Aorta (tissue), 5 donors: ENCODE data around the gene C21orf58. TPM values are rescaled to one million over a fixed set of nuclear protein-coding genes. Genes with fewer than 3 reads are reported as not detected.

Source experiments
- ATAC-seq: fragments of 200-7000 bp; cut with Tn5 transposase; one replicate; pipeline ENCODE4 v1.9.1; 2022; ENCODE audit warnings: moderate library complexity; ENCODE audit not compliant: low FRiP score
- DNase-seq, 2 donors: peaks; one replicate each; pipeline ENCODE4 v3.0.0-alpha.2; 2020
- H3K27ac ChIP-seq, 2 donors: one replicate each; pipeline ENCODE4 v1.5.1; 2013; ENCODE audit warnings: low read length in 2 of 2, mild to moderate bottlenecking in 2 of 2, moderate library complexity in 2 of 2, control low read depth in 1 of 2, inconsistent platforms in 1 of 2, low read depth in 1 of 2
- H3K27me3 ChIP-seq, 2 donors: one replicate each; pipeline ENCODE4 v1.6.1; 2013; ENCODE audit warnings: control low read depth in 1 of 2, low read length in 1 of 2, mild to moderate bottlenecking in 1 of 2, moderate library complexity in 1 of 2; ENCODE audit not compliant: insufficient read depth in 2 of 2, control insufficient read depth in 1 of 2
- H3K36me3 ChIP-seq, 2 donors: one replicate each; pipeline ENCODE4 v1.6.1; 2013; ENCODE audit warnings: control low read depth in 1 of 2, low read length in 1 of 2, mild to moderate bottlenecking in 1 of 2; ENCODE audit not compliant: insufficient read depth in 2 of 2, control insufficient read depth in 1 of 2
- H3K4me1 ChIP-seq, 2 donors: one replicate each; pipeline ENCODE4 v1.6.1; 2013; ENCODE audit warnings: low read length in 2 of 2, control low read depth in 1 of 2, mild to moderate bottlenecking in 1 of 2, moderate library complexity in 1 of 2; ENCODE audit not compliant: insufficient read depth in 2 of 2, control insufficient read depth in 1 of 2
- H3K4me3 ChIP-seq, 2 donors: one replicate each; pipeline ENCODE4 v1.5.1; 2013; ENCODE audit warnings: low read length in 2 of 2, control low read depth in 1 of 2, mild to moderate bottlenecking in 1 of 2
- H3K9me3 ChIP-seq: one replicate; pipeline ENCODE4 v1.6.1; 2013; ENCODE audit warnings: mild to moderate bottlenecking, low read length; ENCODE audit not compliant: control insufficient read depth
- WGBS, 2 donors: extraction: QIAGEN DNeasy Blood & Tissue Kit; methylation state at CpG; one replicate each; pipeline ENCODE4 v1.1.7; 2013; 5-methylcytosine and 5-hydroxymethylcytosine counted together
- intact Hi-C, 2 donors: fragments of 100-400 bp; cut with DNase I; formaldehyde crosslinking; loops; one replicate each; pipeline versions ENCODE4 v1.14.2 to v1.15.0; 2022
- polyA plus RNA-seq, 2 donors: library from polyadenylated mRNA; stranded (reverse); fragments of 200-250 nt; gene quantifications; one replicate each; pipeline ENCODE4 v1.2.3, GENCODE V29; 2013
- total RNA-seq, 2 donors: library from RNA; stranded (reverse); fragmentation: NEBNext Ultra II Directional; extraction: Animal tissue kit (Norgen Biotek cat#: 25700); gene quantifications; one replicate each; pipeline ENCODE4 v1.2.1, GENCODE V29; 2021
- donor health status: healthy with polysubstance abuse.
- donor health status: Bipolar disorder and iron deficiency.
- donor health status: DM: no; HTN: no; CAD: no.
- donor health status: DM: no; HTN: no; CAD: no.
- donor health status: DM: yes; HTN: yes; CAD: no.

C21orf58 gene
- total and polyA plus RNA-seq, 4 donors: 0.38 to 3.7 (median 1.7) TPM

DNA sequence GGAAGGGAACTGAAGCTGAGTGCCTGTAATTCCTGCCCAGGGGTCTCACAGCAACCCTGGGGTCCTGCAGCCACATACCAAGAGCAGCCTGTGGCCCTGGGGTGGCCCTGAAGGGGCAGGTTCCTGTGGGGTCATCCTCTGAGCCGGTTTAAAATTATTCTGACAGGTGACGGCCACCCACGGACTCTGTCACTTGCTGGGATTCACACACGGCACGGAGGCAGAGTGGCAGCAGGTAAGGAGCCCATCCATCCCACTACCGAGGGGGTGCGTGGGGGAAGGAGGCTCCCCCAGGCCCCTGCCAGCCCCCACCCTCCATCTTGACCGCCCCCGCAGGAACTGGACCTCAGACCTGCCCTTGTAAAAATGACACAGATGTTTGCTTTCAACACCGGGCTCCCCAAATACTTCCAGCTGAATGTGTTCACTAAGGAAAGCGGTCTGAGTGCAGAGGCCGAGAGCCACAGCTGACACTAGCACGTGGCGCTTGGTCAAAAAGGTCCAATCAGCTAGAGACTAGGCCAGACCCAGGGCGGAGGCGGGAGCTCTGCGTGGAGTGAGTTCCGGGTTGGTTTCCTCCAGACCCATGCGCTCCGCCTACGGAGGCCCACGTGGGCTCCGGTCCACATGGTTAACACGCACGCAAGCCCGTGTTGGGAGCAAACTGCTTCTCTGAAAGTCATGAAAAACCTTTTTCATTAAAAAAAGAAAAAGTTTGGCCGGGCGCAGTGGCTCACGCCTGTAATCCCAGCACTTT lies 27.5 kb downstream of the C21orf58 start:
- Histone ChIP-seq H3K36me3 (no peaks in the 10 kb centered on the region), H3K4me1 (no peaks in the 10 kb centered on the region), H3K4me3 (no peak overlapping the region), H3K27me3 (no peaks in the 10 kb centered on the region), H3K27ac (no peak overlapping the region), H3K9me3 (no peaks in the 10 kb centered on the region)
- DNase-seq: peak; percentile 84 to 91
- ATAC-seq: peak; percentile 69
- intact Hi-C loops: no loop called here
- 57 to 78% methylated on average over 29 of the region's 29 CpGs for WGBS, 2 donors

DNA sequence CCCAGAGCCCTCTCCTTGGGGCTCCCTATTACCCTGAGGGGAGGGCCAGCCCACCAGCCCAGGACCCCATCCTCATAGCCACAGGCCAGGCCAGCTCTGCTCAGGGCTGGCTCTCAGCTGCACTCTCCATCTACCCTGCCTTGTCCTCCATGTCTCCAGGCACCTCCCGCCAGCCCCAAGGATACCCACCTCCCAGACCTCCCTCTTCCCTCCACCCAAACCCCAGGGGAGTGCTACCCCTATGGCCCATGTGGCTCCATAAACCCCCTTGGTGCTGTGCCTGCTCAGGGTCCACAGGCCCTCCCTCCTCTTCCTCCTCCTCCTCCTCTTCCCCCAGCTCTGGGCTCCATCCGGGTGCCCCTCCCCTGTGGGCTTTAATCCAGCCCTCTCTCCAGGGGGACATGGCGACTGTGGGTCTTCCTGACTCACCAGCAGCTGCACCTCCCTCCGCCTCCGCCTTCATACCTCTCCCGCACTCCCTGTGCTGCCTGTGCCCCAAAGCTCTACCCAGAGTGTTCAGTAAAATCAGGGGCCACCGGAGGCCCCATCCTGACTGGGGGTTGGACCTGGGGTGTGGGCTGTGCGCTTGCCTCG lies 28.4 kb downstream of the C21orf58 start:
- Histone ChIP-seq H3K27me3 (no peaks in the 10 kb centered on the region), H3K36me3 (no peaks in the 10 kb centered on the region), H3K27ac (no peak overlapping the region), H3K4me3 (no peak overlapping the region), H3K9me3 (no peaks in the 10 kb centered on the region), H3K4me1 (no peaks in the 10 kb centered on the region)
- DNase-seq: no peak
- WGBS, 2 donors: 58 to 61% methylated on average over 8 to 9 of the region's 9 CpGs
- intact Hi-C loops: no loop called here
- ATAC-seq: peak; percentile 41

DNA sequence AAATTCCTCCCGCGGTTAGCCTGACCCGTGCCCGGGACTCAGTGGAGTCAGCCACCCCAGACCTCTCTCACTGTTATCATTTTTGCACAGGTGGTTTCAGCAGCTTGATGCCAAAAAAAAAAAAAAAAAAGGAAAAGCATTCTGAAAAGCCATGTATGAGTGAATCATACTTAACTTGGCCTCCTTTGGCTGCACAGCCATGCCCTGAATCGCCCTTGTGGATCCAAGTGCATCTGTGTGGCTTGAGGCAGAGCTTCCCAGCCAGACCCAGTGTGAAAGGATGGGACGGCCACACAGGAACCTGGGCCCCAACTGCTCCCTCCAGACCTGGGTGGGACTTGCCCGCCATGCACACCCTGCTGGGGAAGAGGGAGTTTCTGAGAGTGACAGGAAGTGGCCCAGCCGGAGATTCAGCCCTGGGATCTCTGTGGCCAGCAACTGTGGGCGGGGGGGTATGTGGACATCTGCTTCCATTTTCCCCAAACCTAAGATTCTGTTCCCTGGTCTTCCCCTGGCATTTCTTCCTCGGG lies 29.0 kb downstream of the C21orf58 start:
- no peaks in the 10 kb centered on the region for H3K4me1 ChIP-seq
- H3K4me3 ChIP-seq: no peak overlapping the region
- no peaks in the 10 kb centered on the region for H3K9me3 ChIP-seq
- no peak for ATAC-seq
- DNase-seq: no peak
- 56 to 70% methylated on average over 10 of the region's 10 CpGs for WGBS, 2 donors
- no peak overlapping the region for H3K27ac ChIP-seq
- H3K36me3 ChIP-seq: no peaks in the 10 kb centered on the region
- H3K27me3 ChIP-seq: no peaks in the 10 kb centered on the region
- intact Hi-C loops: no loop called here

DNA sequence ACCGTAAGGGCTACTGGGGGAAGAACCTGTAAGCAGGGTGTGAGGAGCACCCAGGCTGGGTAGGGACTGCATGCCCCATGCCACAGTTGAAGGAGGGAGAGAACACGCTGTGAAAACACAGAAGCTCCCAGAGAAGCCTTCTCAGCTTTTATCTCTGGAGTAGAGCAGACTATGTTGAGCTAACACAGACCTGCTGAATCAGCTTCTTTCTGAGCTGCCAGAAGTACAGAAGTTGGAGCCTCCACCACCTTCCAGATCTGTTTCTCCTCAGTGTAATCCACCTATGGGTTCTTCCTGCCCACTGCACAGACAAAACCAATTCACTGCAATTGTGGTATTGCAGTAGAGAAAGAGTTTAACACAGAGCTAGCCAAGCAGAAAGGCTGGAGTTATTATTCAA lies 32.1 kb downstream of the C21orf58 start:
- WGBS, 2 donors: 97 to 100% methylated on average over 2 of the region's 2 CpGs
- H3K4me3 ChIP-seq: no peak overlapping the region

DNA sequence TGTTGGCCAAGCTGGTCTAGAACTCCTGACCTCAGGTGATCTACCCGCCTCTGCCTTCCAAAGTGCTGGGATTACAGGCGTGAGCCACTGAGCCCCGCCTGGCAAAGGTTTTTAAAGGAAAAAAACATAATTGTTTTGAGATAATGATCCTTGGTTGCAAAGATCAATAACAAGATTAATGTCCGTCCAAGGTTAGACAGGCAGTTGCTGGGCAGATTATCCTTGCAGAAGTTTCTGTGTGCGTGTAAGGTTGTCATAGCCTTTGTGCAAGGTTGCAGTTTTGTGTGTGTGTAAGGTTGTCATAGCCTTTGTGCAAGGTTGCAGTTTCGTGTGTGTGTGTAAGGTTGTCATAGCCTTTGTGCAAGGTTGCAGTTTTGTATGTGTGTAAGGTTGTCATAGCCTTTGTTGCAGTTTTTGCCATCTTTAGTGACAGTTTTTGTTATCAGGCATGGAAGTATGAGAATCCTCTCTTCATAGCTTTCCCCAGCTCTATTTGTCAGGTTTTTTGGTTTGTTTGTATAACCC lies 34.0 kb downstream of the C21orf58 start:
- H3K27ac ChIP-seq: no peak overlapping the region
- DNase-seq (no peak), ATAC-seq (no peak)
- no peak overlapping the region for H3K4me3 ChIP-seq
- H3K4me1 ChIP-seq: no peaks in the 10 kb centered on the region
- H3K9me3 ChIP-seq: no peaks in the 10 kb centered on the region
- no peaks in the 10 kb centered on the region for H3K36me3 ChIP-seq
- WGBS, 2 donors: 77 to 84% methylated on average over 6 of the region's 6 CpGs
- intact Hi-C loops: loop anchor here (5.0 kb wide), 2 partner anchors 33 to 62 kb away; partner anchors contain the start of genes C21orf58 (in 1 of the 2), LSS (in 1 of the 2) and PCNT (in 1 of the 2)
- no peaks in the 10 kb centered on the region for H3K27me3 ChIP-seq

More for the DNA sequence above, 32.1 kb downstream of the C21orf58 start:
- intact Hi-C loops: no loop called here
- Histone ChIP-seq H3K9me3 (no peaks in the 10 kb centered on the region), H3K27ac (no peak overlapping the region), H3K36me3 (no peaks in the 10 kb centered on the region), H3K27me3 (no peaks in the 10 kb centered on the region), H3K4me1 (no peaks in the 10 kb centered on the region)
- DNase-seq (no peak), ATAC-seq (no peak)

DNA sequence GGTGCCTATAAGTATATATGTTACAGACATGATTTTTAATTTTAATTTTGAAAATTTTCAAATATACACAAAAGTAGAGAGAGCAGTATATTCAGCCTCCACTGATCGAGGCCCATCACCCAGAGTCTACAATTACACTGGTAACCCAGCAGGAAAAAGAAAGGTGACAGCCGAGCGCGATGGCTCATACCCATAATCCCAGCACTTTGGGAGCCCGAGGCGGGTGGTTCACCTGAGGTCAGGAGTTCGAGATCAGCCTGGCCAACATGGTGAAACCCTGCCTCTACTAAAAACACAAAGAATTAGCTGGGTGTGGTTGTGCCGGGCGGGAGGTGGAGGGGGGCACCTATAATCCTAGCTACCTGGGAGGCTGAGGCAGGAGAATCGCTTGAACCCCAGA lies 36.1 kb downstream of the C21orf58 start:
- Histone ChIP-seq H3K27ac (no peak overlapping the region), H3K4me1 (peaks cover 0 to 7% of the 10 kb centered on the region in 2 donors), H3K4me3 (no peak overlapping the region), H3K9me3 (no peaks in the 10 kb centered on the region), H3K27me3 (no peaks in the 10 kb centered on the region), H3K36me3 (peaks cover 0 to 2% of the 10 kb centered on the region in 2 donors)
- DNase-seq: peak in 1 of 2 donors; percentile 34
- intact Hi-C loops: loop anchor here (2.0 to 5.0 kb wide), 3 partner anchors 35 to 60 kb away; partner anchors contain the start of genes PCNT (in 2 of the 2), C21orf58 (in 1 of the 2) and LSS (in 1 of the 2)
- ATAC-seq: no peak
- WGBS, 2 donors: 89 to 90% methylated on average over 10 of the region's 10 CpGs

DNA sequence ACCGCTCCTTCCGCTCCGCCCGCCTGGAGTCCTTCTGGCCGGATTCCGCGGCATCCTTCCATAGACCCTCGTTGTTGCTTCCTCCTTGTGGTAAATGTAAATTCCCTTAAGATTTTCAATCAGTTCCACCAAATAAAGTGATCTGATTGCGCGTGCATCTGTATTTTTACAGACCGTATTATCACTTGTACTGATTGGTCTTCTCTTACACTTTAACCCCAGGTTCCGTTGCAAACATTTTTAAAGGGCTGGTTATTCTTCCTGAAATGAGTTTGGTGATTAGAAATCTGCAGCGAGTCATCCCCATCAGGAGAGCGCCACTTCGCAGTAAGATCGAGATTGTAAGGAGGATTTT lies 37.0 kb downstream of the C21orf58 start:
- peak overlapping the region; percentile 63 to 92 for H3K4me3 ChIP-seq
- ATAC-seq (peak; percentile 2), DNase-seq (no peak)
- peaks cover 0 to 2% of the 10 kb centered on the region in 2 donors for H3K36me3 ChIP-seq
- no peaks in the 10 kb centered on the region for H3K27me3 ChIP-seq
- H3K4me1 ChIP-seq: peaks cover 0 to 7% of the 10 kb centered on the region in 2 donors
- no peak overlapping the region for H3K27ac ChIP-seq
- no peaks in the 10 kb centered on the region for H3K9me3 ChIP-seq
- WGBS, 2 donors: 1% methylated on average over 16 of the region's 16 CpGs
- intact Hi-C loops: loop anchor here (2.0 to 5.0 kb wide), 3 partner anchors 36 to 59 kb away; partner anchors contain the start of genes PCNT (in 2 of the 2), C21orf58 (in 1 of the 2) and LSS (in 1 of the 2)

DNA sequence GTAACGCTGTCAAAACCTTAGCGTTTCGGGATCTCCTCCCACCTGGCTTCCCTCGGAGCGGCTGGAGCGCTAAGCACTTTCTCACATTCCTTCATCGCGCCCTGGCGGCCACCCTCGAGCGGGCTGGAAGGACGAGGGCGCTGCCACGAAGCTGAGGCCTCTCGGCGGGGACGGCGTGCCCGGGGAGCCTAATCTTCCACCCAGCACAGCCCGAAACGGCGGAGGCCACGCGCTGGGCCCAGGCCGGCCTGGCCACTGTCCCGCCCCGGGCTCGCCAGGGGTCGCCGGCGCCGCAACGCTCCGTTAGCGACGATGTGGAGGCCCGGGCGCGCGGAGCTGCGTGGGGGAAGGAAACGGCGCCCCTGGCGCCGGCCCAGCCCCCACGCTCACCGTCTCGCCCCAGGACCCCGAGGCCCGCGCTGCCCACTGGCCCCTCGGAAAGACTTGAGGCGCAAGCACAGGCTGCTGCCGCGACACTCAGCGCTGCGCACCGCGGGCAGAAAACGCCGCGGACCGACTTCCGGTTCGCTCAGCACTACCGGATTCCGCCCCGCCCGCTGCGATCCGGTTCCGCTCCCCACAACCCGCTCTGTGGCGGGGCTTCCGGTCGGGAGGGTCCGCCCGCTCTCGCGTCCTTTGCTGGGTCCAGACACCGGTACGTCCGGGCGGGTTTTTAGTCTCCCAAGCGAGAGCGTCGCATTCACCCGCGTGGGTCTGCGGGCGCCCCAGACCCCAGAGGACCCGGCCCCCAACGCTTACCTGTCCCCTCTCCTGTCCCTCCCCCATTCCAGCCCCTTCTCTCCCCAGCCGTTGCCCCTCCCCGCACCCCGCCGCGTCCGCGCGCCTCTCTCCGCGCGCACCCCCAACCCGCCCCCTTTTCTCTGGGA lies 37.7 kb downstream of the C21orf58 start, which contains the start of gene YBEY:
YBEY (plus strand) TSS at position 582 of the 887 bp plus-strand sequence. CDS start 572 bp downstream, outside the sequence.
- Histone ChIP-seq H3K27me3 (no peaks in the 10 kb centered on the region), H3K9me3 (no peaks in the 10 kb centered on the region), H3K27ac (peak within 1 kb of the TSS in 1 of 2 donors; percentile 93), H3K4me1 (peaks cover 0 to 7% of the 10 kb centered on the region in 2 donors), H3K36me3 (peaks cover 0 to 2% of the 10 kb centered on the region in 2 donors), H3K4me3 (peak within 1 kb of the TSS; percentile 63 to 92)
- ATAC-seq (peak; percentile 97), DNase-seq (peak; percentile 94 to 96)
- intact Hi-C loops: loop anchor here (2.0 to 5.0 kb wide), 3 partner anchors 36 to 59 kb away; partner anchors contain the start of genes PCNT (in 2 of the 2), C21orf58 (in 1 of the 2) and LSS (in 1 of the 2)
- 0 to 1% methylated on average over 90 to 105 of the region's 105 CpGs for WGBS, 2 donors
